ENCODE results near the gene BRD3OS.

BRD3OS gene

GRCh38 chr9:134059661-134060395 is 34.5 kb downstream of the BRD3OS start:
- TF ChIP-seq REST (IDR thresholded peaks at IDR 0.05; ENCODE audit: low read depth) (no peak), TAF1 (IDR thresholded peaks at IDR 0.05; ENCODE audit: low read depth) (no peak), EGR1 (IDR thresholded peaks at IDR 0.05) (no peak), RAD21 (IDR thresholded peaks at IDR 0.05; ENCODE audit: low read depth) (no peak), CEBPB (IDR thresholded peaks at IDR 0.05) (no peak), EP300 (IDR thresholded peaks at IDR 0.05; ENCODE audit: borderline replicate concordance) (no peak), NFIC (IDR thresholded peaks at IDR 0.05) (no peak), TEAD4 (IDR thresholded peaks at IDR 0.05) (no peak), USF1 (IDR thresholded peaks at IDR 0.05) (no peak), CREB1 (IDR thresholded peaks at IDR 0.05; ENCODE audit: low read depth) (no peak), ZBTB7A (IDR thresholded peaks at IDR 0.05; ENCODE audit: low read depth) (no peak), FOXM1 (IDR thresholded peaks at IDR 0.05; ENCODE audit: borderline replicate concordance, low read depth) (no peak), TCF12 (IDR thresholded peaks at IDR 0.05; ENCODE audit: low read depth) (no peak)

- no peak for TF ChIP-seq MAX (IDR thresholded peaks at IDR 0.05)
- no peak for TF ChIP-seq TAF1 (IDR thresholded peaks at IDR 0.05; ENCODE audit: low read depth)
- no peak for TF ChIP-seq RAD21 (IDR thresholded peaks at IDR 0.05; ENCODE audit: low read depth)
- no peak for TF ChIP-seq REST (IDR thresholded peaks at IDR 0.05; ENCODE audit: low read depth)
- no peak for TF ChIP-seq EP300 (IDR thresholded peaks at IDR 0.05; ENCODE audit: borderline replicate concordance)
- no peak for TF ChIP-seq FOXM1 (IDR thresholded peaks at IDR 0.05; ENCODE audit: borderline replicate concordance, low read depth)
- no peak for TF ChIP-seq CREB1 (IDR thresholded peaks at IDR 0.05; ENCODE audit: low read depth)
- no peak for TF ChIP-seq TEAD4 (IDR thresholded peaks at IDR 0.05)
- TF ChIP-seq EGR1 (IDR thresholded peaks at IDR 0.05): no peak
- no peak for TF ChIP-seq NFIC (IDR thresholded peaks at IDR 0.05)
- TF ChIP-seq USF1 (IDR thresholded peaks at IDR 0.05): no peak
- no peak for TF ChIP-seq ZBTB7A (IDR thresholded peaks at IDR 0.05; ENCODE audit: low read depth)
- no peak for TF ChIP-seq CEBPB (IDR thresholded peaks at IDR 0.05)
These were observed 35.3 kb downstream of the BRD3OS start for GRCh38 chr9:134060546-134060945.

GRCh38 chr9:134061019-134061687 is 35.9 kb downstream of the BRD3OS start:
- no peak for TF ChIP-seq TAF1 (IDR thresholded peaks at IDR 0.05; ENCODE audit: low read depth)
- TF ChIP-seq EP300 (IDR thresholded peaks at IDR 0.05; ENCODE audit: borderline replicate concordance): no peak
- no peak for TF ChIP-seq CEBPB (IDR thresholded peaks at IDR 0.05)
- no peak for TF ChIP-seq TCF12 (IDR thresholded peaks at IDR 0.05; ENCODE audit: low read depth)
- no peak for TF ChIP-seq EGR1 (IDR thresholded peaks at IDR 0.05)
- TF ChIP-seq NFIC (IDR thresholded peaks at IDR 0.05): no peak
- no peak for TF ChIP-seq USF1 (IDR thresholded peaks at IDR 0.05)
- TF ChIP-seq FOXM1 (IDR thresholded peaks at IDR 0.05; ENCODE audit: borderline replicate concordance, low read depth): no peak
- TF ChIP-seq RAD21 (IDR thresholded peaks at IDR 0.05; ENCODE audit: low read depth): no peak
- TF ChIP-seq REST (IDR thresholded peaks at IDR 0.05; ENCODE audit: low read depth): no peak
- TF ChIP-seq MAX (IDR thresholded peaks at IDR 0.05): no peak
- TF ChIP-seq CREB1 (IDR thresholded peaks at IDR 0.05; ENCODE audit: low read depth): no peak
- no peak for TF ChIP-seq ZBTB7A (IDR thresholded peaks at IDR 0.05; ENCODE audit: low read depth)
- TF ChIP-seq YY1 (IDR thresholded peaks at IDR 0.05; ENCODE audit: low read depth): no peak
- TF ChIP-seq TEAD4 (IDR thresholded peaks at IDR 0.05): no peak

All from Ishikawa (cell line).